SK-N-SH treated with all-trans-retinoic acid at 6 μM for 48 hours (cell line): ENCODE measurements around the gene MAP3K20.

Experiments used
- ATAC-seq: fragments of 200-7000 bp; cut with Tn5 transposase; 3 replicates; pipeline ENCODE4 v1.9.1; 2020; ENCODE audit warnings: mild to moderate bottlenecking, moderate library complexity
- ARNTL ChIP-seq: fragments of 450-650 bp; formaldehyde crosslinking; IDR thresholded peaks from 2 replicates; pipeline ENCODE4 v1.5.0; 2020; ENCODE audit warnings: low read depth, mild to moderate bottlenecking, moderate library complexity, borderline replicate concordance
- BACH2 ChIP-seq: fragments of 250-450 bp; sonication (Bioruptor Pico); IDR thresholded peaks from 2 replicates; pipeline ENCODE4 v1.9.0; 2021; ENCODE audit warnings: mild to moderate bottlenecking, borderline replicate concordance
- ESRRG ChIP-seq: fragments of 250-450 bp; sonication (Bioruptor Pico); IDR thresholded peaks from 2 replicates; pipeline ENCODE4 v1.6.1; 2021; ENCODE audit warnings: mild to moderate bottlenecking
- ISL1 ChIP-seq: fragments of 250-450 bp; sonication (Bioruptor Pico); IDR thresholded peaks from 2 replicates; pipeline ENCODE4 v2.1.2; 2022; ENCODE audit warnings: mild to moderate bottlenecking, moderate library complexity
- OSR1 ChIP-seq: fragments of 250-450 bp; sonication (Bioruptor Pico); IDR thresholded peaks from 2 replicates; pipeline ENCODE4 v1.8.0; 2022; ENCODE audit warnings: moderate library complexity, mild to moderate bottlenecking, inconsistent platforms
- PPARA ChIP-seq: fragments of 250-450 bp; sonication (Bioruptor Pico); IDR thresholded peaks from 2 replicates; pipeline ENCODE4 v1.5.0; 2020; ENCODE audit warnings: mild to moderate bottlenecking, borderline replicate concordance
- RARB ChIP-seq: fragments of 250-450 bp; sonication (Bioruptor Pico); IDR thresholded peaks from 2 replicates; pipeline ENCODE4 v1.8.0; 2021; ENCODE audit warnings: mild to moderate bottlenecking, moderate library complexity
- SNAI2 ChIP-seq: fragments of 250-450 bp; sonication (Bioruptor Pico); IDR thresholded peaks from 2 replicates; pipeline ENCODE4 v1.5.0; 2020; ENCODE audit warnings: mild to moderate bottlenecking, moderate library complexity
- ZFP3 ChIP-seq: fragments of 250-450 bp; sonication (Bioruptor Pico); IDR thresholded peaks from 2 replicates; pipeline ENCODE4 v1.5.0; 2020; ENCODE audit warnings: mild to moderate bottlenecking, moderate library complexity
- TF ChIP-seq, protein P1 (sequence below): fragments of 250-450 bp; sonication (Bioruptor Pico); IDR thresholded peaks from 2 replicates; pipeline ENCODE4 v1.5.0; 2020; ENCODE audit warnings: mild to moderate bottlenecking, moderate library complexity
- TF ChIP-seq, protein P2 (sequence below): fragments of 250-450 bp; sonication (Bioruptor Pico); IDR thresholded peaks from 2 replicates; pipeline ENCODE4 v1.5.1; 2021; ENCODE audit warnings: mild to moderate bottlenecking, moderate library complexity
- TF ChIP-seq, protein P3 (sequence below): fragments of 250-450 bp; sonication (Bioruptor Pico); IDR thresholded peaks from 2 replicates; pipeline ENCODE4 v1.8.0; 2021; ENCODE audit warnings: low read depth, mild to moderate bottlenecking, moderate library complexity, borderline replicate concordance
- TF ChIP-seq, protein P4 (sequence below): fragments of 250-450 bp; sonication (Bioruptor Pico); IDR thresholded peaks from 2 replicates; pipeline ENCODE4 v1.5.1; 2020; ENCODE audit warnings: low read depth, mild to moderate bottlenecking, moderate library complexity

MAP3K20 gene

DNA sequence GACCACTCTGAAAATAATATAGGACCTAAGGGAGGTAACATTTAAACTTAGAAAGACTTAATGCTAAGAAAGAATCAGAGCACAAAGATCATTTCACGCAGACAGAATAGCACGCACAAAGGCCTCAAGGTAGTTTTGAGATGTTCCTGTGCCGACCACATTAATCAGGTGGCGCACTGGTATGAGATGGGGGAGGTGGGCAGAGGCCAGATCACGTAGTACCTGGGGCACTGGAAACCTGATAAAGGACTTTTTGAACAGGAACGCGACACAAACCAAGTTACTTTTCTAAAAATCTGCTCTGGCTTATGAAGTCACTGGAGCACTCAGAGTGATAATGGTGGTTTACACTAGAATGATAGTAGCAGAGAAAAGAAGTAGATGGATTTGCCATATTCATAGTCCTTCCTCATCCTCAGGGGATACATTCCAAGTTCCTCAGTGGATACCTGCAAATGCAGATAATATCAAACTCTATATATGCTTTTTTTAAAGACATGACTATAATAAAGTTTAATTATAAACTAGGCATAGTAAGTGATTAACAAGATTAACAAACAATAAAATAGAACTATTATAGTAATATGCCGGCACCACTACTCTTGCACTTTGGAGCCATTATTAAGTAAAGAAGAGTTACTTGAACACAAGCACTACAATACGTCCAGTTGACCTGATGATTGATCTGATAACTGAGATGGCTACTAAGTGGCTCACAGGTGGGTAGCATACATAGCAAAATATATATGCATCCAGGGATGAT lies 236.4 kb downstream of the MAP3K20 start:
- ATAC-seq: no peak
- TF ChIP-seq SNAI2 (CRISPR knock-in tag) (no peak), ZFP3 (CRISPR knock-in tag) (no peak), BACH2 (CRISPR knock-in tag) (no peak), OSR1 (CRISPR knock-in tag) (no peak), PPARA (CRISPR knock-in tag) (no peak), ARNTL (no peak), ISL1 (CRISPR knock-in tag) (no peak), ESRRG (CRISPR knock-in tag) (no peak), RARB (CRISPR knock-in tag) (no peak)
- TF ChIP-seq, protein P1, sequence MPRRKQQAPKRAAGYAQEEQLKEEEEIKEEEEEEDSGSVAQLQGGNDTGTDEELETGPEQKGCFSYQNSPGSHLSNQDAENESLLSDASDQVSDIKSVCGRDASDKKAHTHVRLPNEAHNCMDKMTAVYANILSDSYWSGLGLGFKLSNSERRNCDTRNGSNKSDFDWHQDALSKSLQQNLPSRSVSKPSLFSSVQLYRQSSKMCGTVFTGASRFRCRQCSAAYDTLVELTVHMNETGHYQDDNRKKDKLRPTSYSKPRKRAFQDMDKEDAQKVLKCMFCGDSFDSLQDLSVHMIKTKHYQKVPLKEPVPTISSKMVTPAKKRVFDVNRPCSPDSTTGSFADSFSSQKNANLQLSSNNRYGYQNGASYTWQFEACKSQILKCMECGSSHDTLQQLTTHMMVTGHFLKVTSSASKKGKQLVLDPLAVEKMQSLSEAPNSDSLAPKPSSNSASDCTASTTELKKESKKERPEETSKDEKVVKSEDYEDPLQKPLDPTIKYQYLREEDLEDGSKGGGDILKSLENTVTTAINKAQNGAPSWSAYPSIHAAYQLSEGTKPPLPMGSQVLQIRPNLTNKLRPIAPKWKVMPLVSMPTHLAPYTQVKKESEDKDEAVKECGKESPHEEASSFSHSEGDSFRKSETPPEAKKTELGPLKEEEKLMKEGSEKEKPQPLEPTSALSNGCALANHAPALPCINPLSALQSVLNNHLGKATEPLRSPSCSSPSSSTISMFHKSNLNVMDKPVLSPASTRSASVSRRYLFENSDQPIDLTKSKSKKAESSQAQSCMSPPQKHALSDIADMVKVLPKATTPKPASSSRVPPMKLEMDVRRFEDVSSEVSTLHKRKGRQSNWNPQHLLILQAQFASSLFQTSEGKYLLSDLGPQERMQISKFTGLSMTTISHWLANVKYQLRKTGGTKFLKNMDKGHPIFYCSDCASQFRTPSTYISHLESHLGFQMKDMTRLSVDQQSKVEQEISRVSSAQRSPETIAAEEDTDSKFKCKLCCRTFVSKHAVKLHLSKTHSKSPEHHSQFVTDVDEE: no peak
- TF ChIP-seq, protein P2, sequence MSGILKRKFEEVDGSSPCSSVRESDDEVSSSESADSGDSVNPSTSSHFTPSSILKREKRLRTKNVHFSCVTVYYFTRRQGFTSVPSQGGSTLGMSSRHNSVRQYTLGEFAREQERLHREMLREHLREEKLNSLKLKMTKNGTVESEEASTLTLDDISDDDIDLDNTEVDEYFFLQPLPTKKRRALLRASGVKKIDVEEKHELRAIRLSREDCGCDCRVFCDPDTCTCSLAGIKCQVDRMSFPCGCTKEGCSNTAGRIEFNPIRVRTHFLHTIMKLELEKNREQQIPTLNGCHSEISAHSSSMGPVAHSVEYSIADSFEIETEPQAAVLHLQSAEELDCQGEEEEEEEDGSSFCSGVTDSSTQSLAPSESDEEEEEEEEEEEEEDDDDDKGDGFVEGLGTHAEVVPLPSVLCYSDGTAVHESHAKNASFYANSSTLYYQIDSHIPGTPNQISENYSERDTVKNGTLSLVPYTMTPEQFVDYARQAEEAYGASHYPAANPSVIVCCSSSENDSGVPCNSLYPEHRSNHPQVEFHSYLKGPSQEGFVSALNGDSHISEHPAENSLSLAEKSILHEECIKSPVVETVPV (CRISPR knock-in tag): no peak
- TF ChIP-seq, protein P3, sequence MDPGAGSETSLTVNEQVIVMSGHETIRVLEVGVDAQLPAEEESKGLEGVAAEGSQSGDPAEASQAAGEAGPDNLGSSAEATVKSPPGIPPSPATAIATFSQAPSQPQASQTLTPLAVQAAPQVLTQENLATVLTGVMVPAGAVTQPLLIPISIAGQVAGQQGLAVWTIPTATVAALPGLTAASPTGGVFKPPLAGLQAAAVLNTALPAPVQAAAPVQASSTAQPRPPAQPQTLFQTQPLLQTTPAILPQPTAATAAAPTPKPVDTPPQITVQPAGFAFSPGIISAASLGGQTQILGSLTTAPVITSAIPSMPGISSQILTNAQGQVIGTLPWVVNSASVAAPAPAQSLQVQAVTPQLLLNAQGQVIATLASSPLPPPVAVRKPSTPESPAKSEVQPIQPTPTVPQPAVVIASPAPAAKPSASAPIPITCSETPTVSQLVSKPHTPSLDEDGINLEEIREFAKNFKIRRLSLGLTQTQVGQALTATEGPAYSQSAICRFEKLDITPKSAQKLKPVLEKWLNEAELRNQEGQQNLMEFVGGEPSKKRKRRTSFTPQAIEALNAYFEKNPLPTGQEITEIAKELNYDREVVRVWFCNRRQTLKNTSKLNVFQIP (CRISPR knock-in tag): no peak
- TF ChIP-seq, protein P4, sequence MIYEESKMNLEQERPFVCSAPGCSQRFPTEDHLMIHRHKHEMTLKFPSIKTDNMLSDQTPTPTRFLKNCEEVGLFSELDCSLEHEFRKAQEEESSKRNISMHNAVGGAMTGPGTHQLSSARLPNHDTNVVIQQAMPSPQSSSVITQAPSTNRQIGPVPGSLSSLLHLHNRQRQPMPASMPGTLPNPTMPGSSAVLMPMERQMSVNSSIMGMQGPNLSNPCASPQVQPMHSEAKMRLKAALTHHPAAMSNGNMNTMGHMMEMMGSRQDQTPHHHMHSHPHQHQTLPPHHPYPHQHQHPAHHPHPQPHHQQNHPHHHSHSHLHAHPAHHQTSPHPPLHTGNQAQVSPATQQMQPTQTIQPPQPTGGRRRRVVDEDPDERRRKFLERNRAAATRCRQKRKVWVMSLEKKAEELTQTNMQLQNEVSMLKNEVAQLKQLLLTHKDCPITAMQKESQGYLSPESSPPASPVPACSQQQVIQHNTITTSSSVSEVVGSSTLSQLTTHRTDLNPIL (CRISPR knock-in tag): no peak
